CD1c-positive myeloid dendritic cell (primary cell): ENCODE data around the gene GABRB3.
"Not testable (repeated sequence)": the region's sequence is repeated elsewhere in the genome, so short reads cannot be mapped to it uniquely, and the experiment has no call there.

Experiments used
- DNase-seq: peaks from one replicate; pipeline ENCODE4 v3.0.0-alpha.2; 2016; ENCODE audit errors: extremely low spot score

Gene GABRB3

DNA sequence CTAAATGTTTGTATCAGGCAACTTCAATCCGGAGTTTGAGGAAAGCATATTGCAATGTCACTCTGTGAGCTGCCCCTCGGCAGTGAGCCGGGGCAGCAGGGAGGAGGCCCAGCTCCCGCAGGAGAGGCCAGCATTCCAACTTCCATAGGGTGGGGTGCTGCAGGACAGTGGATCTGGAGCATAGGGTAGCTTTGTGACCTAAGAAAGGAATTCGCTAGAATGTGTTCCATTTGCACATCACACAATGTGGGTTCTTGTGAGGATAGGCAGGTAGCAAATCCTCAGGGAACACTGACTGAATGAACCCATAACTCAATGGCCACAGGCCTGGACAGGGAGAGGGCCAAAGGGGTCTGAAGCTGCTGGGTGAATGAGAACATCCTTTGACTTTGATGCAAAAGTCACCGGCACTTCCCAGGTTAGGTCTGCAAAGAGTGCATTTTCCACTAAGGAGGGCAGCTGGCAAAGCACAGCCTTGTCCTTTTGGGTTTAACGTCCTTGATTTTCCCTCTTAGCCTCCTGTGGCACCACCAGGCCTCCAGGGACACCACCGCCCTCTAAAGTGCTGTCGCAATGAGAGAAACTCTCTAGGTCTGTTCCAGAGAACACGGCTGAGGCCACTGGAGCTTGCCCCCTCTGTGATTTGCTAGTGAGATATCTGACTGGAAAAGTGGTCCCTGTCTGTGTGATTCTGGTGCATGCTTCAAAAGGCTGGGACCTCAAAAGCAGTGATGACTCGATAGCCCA lies 36.2 kb downstream of the GABRB3 start:
- no peak for DNase-seq

DNA sequence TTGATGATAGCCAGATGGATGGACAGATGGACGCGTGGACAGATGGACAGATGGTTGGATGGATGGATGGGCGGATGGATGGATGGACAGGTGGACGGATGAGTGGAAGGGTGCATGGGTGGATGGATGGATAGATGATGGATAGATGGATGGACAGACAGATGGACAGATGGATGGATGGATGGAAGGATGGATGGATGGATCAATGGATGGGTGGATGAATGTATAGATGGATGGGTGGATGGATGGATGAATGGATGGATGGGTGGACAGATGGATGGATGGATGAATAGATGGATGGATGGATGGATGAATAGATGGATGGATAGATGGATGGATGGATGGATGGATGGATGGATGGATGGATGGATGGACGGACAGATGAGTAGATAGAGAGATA lies 40.9 kb downstream of the GABRB3 start:
- no peak for DNase-seq

DNA sequence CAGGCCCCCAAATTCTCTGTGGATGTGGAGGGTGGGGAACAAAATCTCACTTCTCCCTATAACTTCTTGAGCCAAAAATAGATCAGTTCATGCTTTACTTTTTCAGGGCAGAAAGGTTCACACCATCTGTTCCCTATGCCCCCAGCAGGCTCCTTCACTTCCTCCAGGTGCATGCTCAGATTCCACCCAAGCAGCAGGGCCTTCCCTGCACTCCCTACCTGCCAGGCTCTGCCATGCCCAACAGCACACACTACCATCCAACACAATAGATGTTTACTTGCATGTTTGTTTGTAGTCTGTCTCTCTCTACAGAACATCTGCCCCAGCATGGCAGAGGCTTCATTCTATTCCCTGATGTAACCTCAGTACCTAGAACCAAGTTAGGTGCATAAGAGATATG lies 43.3 kb downstream of the GABRB3 start:
- DNase-seq, result no peak

DNA sequence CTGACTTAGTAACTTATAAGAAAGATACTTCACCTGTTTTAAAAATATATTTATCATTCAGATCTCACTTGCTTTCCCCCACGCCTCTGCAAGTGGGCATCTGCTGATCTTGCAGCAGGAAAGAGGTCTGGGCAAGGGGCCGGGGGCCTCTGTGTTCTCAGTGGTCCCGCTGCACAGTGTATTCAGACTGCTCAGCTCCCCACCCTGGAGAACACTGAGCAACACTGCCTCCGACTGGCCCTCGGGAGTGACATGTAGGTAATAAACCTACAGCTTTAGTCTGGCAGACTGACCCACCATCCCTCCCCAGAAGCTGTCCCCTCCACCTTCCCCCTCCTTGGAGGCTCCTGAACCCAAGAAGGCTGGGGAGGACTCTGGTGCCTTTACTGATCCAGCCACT lies 43.8 kb downstream of the GABRB3 start:
- no peak for DNase-seq

DNA sequence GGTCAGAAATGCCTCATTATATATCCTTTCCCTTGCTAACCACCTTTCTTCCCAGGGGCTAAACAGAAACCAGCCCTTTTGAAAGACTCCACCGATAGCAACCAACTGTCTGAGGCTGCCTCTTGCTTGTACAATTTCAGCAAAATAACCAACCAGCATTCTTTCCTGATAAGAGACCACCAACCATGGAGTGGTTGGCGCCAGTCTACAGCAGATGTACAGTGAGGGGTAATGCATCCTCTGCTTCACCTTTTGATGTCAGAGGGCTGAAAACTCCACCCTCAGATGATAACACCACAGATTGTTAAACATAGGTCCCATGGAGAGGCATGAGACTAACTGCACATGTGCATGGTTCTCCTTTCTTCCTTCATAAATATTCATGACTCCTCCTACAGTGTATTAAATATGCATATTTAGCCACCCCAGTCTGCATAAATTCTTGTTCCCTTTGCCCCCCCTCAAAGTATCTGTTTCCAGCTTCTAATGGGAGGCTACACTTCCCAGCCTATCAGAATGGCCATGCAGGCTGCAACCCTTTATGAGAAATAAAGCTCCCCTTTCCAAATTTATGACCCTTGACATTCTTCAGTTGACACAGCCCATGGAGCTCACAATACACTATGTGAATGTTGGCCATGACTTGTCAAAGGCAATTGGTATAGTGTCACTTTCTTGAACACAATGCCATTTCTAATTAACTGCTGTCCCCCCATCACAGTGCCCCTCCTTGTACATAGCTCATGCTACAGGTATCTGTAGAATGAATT lies 48.3 kb downstream of the GABRB3 start:
- no peak for DNase-seq

- DNase-seq, result no peak
Observed at GRCh38 chr15:26722621-26723160, 50.2 kb downstream of the GABRB3 start.

GRCh38 chr15:26721232-26721967 lies 51.5 kb downstream of the GABRB3 start:
- DNase-seq, result no peak

- no peak for DNase-seq
Observed at GRCh38 chr15:26720546-26720945, 52.3 kb downstream of the GABRB3 start.

DNA sequence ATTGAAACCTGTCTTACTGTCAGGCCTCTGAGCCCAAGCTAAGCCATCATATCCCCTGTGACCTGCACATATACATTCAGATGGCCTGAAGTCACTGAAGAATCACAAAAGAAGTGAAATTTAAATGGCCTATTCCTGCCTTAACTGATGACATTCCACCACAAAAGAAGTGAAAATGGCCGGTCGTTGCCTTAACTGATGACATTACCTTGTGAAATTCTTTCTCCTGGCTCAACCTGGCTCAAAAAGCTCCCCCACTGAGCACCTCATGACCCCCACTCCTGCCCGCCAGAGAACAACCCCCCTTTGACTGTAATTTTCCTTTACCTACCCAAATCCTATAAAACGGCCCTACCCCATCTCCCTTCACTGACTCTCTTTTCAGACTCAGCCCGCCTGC lies 53.0 kb downstream of the GABRB3 start:
- DNase-seq, result not testable (repeated sequence)

- DNase-seq, result no peak
Observed at GRCh38 chr15:26716069-26716468, 56.8 kb downstream of the GABRB3 start.

DNA sequence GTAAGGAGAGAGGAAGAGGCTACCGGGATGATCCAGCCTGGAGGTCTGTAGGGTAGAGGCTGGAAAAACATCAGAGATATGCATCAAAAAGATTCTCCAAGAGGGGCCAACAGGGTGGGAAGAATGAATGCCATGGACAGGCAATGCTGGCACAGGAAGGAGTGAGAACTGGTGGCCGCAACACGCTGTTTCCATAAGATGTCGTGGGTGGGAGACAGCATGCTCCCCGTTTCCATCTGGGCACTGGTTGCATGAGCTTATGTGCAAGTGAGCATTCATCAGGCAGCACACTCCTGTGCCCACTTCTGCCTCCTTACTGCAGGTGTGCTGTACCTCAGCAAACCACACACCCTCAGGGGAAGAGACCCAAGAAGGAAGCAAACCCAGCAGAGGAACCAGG lies 59.4 kb downstream of the GABRB3 start:
- no peak for DNase-seq

DNA sequence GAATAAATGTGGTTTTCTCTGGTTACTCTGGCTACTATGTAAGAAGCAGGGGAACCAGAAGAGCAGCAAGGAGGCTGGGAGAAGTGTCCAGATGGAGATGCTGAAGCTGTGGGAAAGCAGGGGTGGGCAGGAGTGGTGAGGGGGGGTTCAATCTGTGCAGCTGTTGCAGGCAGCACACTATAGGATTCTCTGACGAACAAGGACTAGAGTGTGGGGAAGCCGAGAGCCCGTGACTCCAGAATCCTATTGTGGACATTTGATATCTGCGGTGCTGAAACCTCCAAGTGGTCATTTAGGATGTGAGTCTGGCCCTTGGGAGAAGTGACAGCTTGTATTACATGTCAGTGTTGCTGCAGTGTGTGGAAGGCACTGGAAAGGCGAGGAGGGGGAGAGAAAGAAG lies 60.5 kb downstream of the GABRB3 start:
- no peak for DNase-seq

DNA sequence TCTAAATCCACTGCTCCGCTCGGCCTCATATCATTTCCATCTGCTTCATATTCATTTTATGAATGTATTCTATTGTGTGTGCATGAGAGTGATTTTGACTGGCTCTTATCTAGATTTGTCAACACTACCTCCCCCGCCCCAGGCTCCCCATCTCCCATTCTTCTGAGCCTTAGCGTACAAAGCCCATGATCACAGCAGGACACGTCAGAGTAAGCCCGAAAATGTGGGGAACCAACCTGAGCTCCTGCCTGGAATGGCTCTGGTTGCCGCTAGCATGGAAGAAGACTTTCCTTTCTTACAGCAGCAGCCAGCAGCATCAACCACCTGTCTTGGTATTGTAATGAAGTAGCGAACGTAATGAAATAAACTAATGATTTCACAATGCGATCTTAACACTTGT lies 61.4 kb downstream of the GABRB3 start:
- no peak for DNase-seq

DNA sequence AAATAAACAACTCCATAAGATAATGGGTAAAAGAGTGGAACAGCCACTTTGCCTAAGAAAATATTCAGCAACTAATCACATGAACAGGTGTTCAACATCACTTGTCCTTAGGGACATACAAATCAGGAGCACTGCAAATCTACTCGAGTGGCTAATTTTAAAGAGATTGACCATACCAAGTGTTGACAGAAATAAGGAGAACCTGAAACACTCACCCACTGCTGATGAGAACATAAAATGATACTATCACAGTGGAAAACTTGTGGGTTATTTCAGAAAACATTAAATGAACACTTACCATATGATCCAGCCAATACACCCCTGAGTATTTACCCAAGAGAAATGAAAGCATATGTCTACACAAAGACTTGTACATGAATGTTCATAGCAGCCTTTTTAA lies 70.5 kb downstream of the GABRB3 start:
- DNase-seq, result no peak

DNA sequence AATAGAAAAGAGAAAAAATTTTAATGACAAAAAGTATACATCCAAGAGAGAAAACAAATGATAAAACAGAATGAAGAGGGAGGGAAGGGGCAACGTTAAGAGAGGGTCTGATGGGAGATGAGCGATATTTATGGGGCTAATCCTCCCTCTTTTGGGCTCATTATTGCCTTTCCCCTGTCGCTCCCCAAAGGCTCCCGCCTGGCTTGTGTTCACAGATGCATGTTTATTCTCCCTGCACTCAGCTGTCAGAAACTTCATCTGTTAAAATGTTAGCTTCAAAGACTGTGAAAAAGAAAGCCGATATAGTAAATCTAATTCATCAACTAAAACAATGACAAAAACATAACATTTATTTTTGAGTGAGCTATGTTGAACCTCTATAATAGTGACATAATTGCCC lies 74.3 kb downstream of the GABRB3 start:
- DNase-seq, result no peak

- no peak for DNase-seq
Observed at GRCh38 chr15:26697913-26698312, 75.0 kb downstream of the GABRB3 start.

- no peak for DNase-seq
Observed at GRCh38 chr15:26691249-26691648, 81.6 kb downstream of the GABRB3 start.

GRCh38 chr15:26690778-26691177 lies 82.1 kb downstream of the GABRB3 start:
- no peak for DNase-seq

GRCh38 chr15:26689462-26689861 lies 83.4 kb downstream of the GABRB3 start:
- no peak for DNase-seq

DNA sequence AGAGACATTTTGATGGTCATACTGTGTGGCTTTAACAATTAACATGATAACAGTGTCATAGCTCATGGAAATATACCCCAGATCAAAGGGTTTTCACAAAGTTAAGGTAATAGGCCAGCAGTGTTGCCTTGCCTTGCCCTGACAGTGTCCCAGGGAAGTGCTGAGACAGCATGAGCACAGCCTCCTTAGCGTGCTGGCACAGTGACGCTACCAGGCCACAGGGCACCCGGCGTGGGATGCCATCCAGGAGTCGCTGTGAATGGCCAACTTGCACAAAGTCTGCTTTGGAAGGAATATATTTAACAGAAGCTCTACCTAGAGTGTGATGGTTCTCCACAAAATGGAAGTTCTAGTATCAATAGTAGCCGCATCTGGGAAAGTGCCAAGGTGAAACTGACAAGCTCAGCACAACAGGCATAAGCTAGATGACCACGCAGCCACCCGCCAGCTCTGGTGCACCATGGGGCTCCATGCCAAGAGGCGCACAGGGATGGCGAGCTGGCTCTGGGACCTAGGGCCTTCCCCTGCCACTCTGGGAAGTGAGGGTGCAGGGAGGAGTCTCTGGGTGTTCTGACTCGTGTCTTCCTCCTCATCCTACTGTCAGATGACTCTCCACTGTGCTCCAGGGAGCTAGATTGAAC lies 86.2 kb downstream of the GABRB3 start:
- no peak for DNase-seq

- DNase-seq, result no peak
Observed at GRCh38 chr15:26682598-26683164, 90.2 kb downstream of the GABRB3 start.

GRCh38 chr15:26679927-26680326 lies 92.9 kb downstream of the GABRB3 start:
- no peak for DNase-seq
